HG03159 (cell line): ENCODE measurements around the gene SLX4.
A peak's percentile ranks its signal among the peaks of the same experiment; 100 is the strongest.
"Not testable (repeated sequence)": the region's sequence is repeated elsewhere in the genome, so short reads cannot be mapped to it uniquely, and the experiment has no call there.

Source experiments
- ATAC-seq: cut with Tn5 transposase; IDR thresholded peaks from one replicate; pipeline ENCODE4 v1.9.1; 2021; ENCODE audit warnings: mild to moderate bottlenecking, moderate library complexity; ENCODE audit not compliant: unreplicated experiment

The SLX4 gene, protein sequence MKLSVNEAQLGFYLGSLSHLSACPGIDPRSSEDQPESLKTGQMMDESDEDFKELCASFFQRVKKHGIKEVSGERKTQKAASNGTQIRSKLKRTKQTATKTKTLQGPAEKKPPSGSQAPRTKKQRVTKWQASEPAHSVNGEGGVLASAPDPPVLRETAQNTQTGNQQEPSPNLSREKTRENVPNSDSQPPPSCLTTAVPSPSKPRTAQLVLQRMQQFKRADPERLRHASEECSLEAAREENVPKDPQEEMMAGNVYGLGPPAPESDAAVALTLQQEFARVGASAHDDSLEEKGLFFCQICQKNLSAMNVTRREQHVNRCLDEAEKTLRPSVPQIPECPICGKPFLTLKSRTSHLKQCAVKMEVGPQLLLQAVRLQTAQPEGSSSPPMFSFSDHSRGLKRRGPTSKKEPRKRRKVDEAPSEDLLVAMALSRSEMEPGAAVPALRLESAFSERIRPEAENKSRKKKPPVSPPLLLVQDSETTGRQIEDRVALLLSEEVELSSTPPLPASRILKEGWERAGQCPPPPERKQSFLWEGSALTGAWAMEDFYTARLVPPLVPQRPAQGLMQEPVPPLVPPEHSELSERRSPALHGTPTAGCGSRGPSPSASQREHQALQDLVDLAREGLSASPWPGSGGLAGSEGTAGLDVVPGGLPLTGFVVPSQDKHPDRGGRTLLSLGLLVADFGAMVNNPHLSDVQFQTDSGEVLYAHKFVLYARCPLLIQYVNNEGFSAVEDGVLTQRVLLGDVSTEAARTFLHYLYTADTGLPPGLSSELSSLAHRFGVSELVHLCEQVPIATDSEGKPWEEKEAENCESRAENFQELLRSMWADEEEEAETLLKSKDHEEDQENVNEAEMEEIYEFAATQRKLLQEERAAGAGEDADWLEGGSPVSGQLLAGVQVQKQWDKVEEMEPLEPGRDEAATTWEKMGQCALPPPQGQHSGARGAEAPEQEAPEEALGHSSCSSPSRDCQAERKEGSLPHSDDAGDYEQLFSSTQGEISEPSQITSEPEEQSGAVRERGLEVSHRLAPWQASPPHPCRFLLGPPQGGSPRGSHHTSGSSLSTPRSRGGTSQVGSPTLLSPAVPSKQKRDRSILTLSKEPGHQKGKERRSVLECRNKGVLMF (N-terminal part only)

GRCh38 chr16:3611146-3611975, at the start of gene SLX4:
Gene SLX4, minus strand, starts transcription at chr16:3611606. Its CDS starts 2,642 bp downstream, at chr16:3608964.
- ATAC-seq = peak; percentile 81

- no peak for ATAC-seq
Observed at GRCh38 chr16:3659251-3659650, 47.8 kb upstream of the SLX4 start.

DNA sequence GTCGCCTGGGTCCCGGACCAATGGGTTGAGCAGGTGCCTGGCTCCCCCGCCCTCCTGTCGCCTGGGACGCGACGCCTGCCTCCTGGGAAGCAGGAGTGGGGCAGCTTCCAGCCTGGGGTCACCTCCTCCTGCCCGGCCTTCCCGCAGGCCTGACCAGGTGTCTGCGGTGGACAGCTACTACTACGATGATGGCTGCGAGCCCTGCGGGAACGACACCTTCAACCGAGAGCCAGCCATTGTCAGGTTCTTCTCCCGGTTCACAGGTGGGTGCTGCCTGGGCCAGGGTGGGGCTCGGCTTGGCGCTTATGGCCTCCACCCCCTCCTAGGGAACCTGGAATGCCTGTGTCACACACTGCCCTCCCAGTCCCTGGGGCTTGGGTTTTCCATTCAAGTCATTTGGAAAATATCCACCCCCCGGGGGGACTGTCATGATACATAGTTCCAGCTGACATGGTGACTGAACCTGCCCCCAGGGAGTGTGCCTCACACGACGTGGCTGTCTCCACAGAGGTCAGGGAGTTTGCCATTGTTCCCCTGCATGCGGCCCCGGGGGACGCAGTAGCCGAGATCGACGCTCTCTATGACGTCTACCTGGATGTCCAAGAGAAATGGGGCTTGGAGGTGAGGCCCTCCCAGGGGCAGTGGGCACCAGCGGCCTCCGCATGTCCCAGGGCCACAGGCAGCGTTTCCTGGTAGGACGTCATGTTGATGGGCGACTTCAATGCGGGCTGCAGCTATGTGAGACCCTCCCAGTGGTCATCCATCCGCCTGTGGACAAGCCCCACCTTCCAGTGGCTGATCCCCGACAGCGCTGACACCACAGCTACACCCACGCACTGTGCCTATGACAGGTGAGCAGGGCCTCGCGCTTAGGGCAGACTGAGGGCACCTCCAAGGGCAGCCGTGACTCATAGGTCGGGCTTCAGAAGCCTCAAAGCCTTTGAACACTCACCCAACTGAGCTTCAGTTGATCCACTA, 45.4 kb upstream of the SLX4 start:
- no peak for ATAC-seq

DNA sequence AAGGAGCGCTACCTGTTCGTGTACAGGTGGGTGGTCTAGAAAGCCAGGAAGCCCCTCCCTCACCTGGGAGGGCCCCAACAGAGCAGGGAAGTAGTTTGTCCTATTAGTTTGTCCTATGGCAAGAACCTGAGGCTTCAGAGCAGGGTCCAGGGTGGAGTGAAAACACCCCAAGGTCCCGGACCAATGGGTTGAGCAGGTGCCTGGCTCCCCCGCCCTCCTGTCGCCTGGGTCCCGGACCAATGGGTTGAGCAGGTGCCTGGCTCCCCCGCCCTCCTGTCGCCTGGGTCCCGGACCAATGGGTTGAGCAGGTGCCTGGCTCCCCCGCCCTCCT, 44.7 kb upstream of the SLX4 start:
- ATAC-seq = not testable (repeated sequence)

DNA sequence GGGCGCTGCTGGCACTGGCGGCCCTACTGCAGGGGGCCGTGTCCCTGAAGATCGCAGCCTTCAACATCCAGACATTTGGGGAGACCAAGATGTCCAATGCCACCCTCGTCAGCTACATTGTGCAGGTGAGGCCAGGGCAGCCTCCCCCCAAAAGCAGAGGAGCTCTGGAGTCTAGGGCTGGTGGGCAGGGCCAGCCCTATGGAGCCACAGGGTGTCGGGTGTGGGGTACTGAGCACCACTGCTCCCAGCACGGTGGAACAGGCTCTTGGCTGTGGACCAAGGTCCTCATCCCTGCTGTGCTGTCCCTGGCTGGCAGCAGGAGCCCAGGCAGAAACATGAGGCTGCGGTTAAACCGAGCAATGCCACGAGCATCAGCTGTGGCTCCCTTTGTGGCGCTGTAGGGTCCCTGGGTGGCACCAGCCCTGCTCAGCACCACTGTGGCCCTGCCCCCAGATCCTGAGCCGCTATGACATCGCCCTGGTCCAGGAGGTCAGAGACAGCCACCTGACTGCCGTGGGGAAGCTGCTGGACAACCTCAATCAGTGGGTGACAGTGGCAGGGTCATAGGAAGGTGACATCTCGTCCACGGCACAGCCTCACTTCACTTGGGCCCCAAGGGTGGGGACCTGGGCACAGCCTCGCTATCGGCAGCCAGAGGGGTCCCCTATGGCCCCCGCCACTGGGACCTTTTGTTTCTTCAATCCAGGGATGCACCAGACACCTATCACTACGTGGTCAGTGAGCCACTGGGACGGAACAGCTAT, 44.2 kb upstream of the SLX4 start:
- no peak for ATAC-seq

DNA sequence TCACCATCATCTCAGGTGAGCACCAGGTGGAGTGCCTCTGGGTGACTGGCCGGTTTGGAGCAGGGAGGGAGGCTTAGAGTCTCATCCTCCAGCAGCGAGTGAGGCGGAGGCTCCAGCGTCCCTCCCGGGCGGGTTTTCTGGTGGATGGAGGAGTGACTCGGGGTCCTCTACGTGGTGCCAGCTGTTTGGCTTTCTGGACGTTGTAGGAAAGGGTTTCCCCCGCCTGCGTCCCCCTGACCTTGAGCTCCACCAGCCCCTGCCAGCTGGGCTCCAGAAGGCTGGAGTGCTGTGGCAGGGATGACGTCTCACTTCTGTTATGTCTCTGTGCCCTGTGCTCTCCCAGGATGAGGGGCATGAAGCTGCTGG, 43.6 kb upstream of the SLX4 start:
- no peak for ATAC-seq

GRCh38 chr16:3654249-3654991, 43.0 kb upstream of the SLX4 start, which contains the start of gene DNASE1:
Gene DNASE1, plus strand, starts transcription at chr16:3654691. Its CDS starts 683 bp downstream, at chr16:3655374.
- ATAC-seq = no peak

GRCh38 chr16:3652373-3653195, 41.2 kb upstream of the SLX4 start:
- no peak for ATAC-seq

GRCh38 chr16:3651461-3652372, 40.3 kb upstream of the SLX4 start:
- ATAC-seq = no peak

GRCh38 chr16:3650631-3651265, 39.3 kb upstream of the SLX4 start:
- no peak for ATAC-seq

- no peak for ATAC-seq
Observed at GRCh38 chr16:3646348-3646920, 35.0 kb upstream of the SLX4 start.

- no peak for ATAC-seq
Observed at GRCh38 chr16:3645504-3646347, 34.3 kb upstream of the SLX4 start.

DNA sequence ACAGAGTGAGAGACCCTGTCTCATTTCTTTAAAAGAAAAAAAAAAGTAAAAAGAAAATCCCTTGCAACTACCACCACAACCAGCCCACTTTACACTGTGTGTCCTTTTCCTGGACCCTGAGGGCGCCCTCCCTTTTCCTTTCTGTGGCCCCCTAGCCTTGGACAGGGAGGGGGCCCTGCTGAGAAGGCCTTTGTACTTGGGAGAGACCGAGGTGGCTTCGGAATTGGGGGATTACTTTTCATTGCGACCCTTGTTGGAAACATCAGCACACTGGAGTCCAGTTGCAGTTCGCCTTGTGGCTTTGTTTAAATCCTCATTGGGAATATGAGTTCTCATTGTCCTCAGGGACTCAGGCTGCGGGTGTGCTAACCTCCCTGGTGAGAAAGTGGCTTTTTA, 33.7 kb upstream of the SLX4 start:
- ATAC-seq = no peak

DNA sequence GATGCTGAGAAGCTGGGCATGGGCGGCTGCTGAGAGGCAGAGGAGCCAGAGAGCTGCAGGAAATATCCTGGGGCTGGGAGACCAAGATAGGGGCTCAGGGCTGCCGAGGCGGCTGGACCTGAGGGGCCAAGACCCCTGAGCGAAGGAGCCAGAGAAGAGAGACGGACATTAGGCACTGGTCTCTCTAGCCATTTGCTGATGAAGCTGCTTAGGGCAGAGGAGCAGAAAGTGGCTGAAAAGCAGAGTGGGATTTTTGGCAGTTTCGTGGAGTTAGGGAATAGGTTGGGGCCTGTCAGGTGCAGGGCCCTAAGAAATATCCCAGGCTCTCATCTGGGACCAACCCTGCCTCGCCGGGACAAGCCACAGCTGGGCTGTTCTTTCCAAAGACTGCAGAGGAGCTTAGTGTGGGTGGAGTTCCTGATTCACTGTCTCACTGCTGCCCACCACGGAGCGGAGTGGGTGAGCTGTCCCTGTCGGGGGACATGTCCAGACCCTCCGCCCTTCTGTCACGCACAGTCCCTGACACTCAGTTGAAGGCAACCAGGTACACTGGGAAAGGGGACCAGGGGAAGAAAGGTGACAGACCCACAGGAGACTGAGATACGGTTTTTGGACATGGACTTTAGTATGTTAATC, 31.8 kb upstream of the SLX4 start:
- no peak for ATAC-seq
